HL-60 (cell line): ENCODE results near the gene TNNI2.
A peak's percentile ranks its signal among the peaks of the same experiment; 100 is the strongest.

Experiments used
- DNase-seq, 2 experiments: peaks; one replicate each; pipeline ENCODE4 v3.0.0-alpha.2; 2010 to 2020; ENCODE audit warnings: low read depth in 1 of 2, low spot score in 1 of 2
- H3K27ac ChIP-seq: fragments of 250-450 bp; sonication (Bioruptor Pico); replicated peaks from 2 replicates; pipeline ENCODE4 v1.5.1; 2020; ENCODE audit warnings: mild to moderate bottlenecking, moderate library complexity
- H3K27me3 ChIP-seq: fragments of 250-450 bp; sonication (Bioruptor Pico); 2 replicates; pipeline ENCODE4 v1.5.1; 2021; ENCODE audit warnings: mild to moderate bottlenecking, moderate library complexity; ENCODE audit not compliant: insufficient read depth, poor library complexity, severe bottlenecking
- H3K4me3 ChIP-seq: replicated peaks from 2 replicates; pipeline ENCODE4 v1.5.1; 2011; ENCODE audit warnings: mild to moderate bottlenecking, control low read depth, low read length; ENCODE audit not compliant: insufficient read depth
- CTCF ChIP-seq: IDR thresholded peaks from one replicate; pipeline ENCODE4 v1.5.1; 2011; ENCODE audit warnings: low read length, control low read depth, inconsistent platforms; ENCODE audit not compliant: insufficient read depth
- GABPA ChIP-seq: IDR thresholded peaks from 2 replicates; pipeline ENCODE4 v1.6.1; 2012; ENCODE audit warnings: low read depth
- POLR2AphosphoS5 ChIP-seq: IDR thresholded peaks from 2 replicates; pipeline ENCODE4 v1.6.1; 2012; ENCODE audit warnings: low read depth
- SPI1 ChIP-seq: IDR thresholded peaks from 2 replicates; pipeline ENCODE4 v1.6.1; 2012; ENCODE audit warnings: low read depth, mild to moderate bottlenecking, borderline replicate concordance
- TF ChIP-seq, protein P1 (sequence below): IDR thresholded peaks from 2 replicates; pipeline ENCODE4 v1.6.1; 2012; ENCODE audit warnings: low read depth; ENCODE audit not compliant: insufficient replicate concordance

TNNI2 gene

GRCh38 chr11:1848640-1849430, 10.1 kb downstream of the TNNI2 start:
- TF ChIP-seq, protein P1, sequence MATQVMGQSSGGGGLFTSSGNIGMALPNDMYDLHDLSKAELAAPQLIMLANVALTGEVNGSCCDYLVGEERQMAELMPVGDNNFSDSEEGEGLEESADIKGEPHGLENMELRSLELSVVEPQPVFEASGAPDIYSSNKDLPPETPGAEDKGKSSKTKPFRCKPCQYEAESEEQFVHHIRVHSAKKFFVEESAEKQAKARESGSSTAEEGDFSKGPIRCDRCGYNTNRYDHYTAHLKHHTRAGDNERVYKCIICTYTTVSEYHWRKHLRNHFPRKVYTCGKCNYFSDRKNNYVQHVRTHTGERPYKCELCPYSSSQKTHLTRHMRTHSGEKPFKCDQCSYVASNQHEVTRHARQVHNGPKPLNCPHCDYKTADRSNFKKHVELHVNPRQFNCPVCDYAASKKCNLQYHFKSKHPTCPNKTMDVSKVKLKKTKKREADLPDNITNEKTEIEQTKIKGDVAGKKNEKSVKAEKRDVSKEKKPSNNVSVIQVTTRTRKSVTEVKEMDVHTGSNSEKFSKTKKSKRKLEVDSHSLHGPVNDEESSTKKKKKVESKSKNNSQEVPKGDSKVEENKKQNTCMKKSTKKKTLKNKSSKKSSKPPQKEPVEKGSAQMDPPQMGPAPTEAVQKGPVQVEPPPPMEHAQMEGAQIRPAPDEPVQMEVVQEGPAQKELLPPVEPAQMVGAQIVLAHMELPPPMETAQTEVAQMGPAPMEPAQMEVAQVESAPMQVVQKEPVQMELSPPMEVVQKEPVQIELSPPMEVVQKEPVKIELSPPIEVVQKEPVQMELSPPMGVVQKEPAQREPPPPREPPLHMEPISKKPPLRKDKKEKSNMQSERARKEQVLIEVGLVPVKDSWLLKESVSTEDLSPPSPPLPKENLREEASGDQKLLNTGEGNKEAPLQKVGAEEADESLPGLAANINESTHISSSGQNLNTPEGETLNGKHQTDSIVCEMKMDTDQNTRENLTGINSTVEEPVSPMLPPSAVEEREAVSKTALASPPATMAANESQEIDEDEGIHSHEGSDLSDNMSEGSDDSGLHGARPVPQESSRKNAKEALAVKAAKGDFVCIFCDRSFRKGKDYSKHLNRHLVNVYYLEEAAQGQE, result no peak
- TF ChIP-seq POLR2AphosphoS5 (no peak), CTCF (no peak), SPI1 (no peak), GABPA (no peak)
- H3K27me3 ChIP-seq, result no peaks in the 10 kb centered on the region
- no peak for DNase-seq
- peak overlapping the region; percentile 98 for H3K27ac ChIP-seq
- H3K4me3 ChIP-seq, result no peak overlapping the region

- no peak for TF ChIP-seq SPI1
- TF ChIP-seq CTCF, result no peak
- TF ChIP-seq POLR2AphosphoS5, result no peak
- TF ChIP-seq, protein P1, result no peak
- no peak for TF ChIP-seq GABPA
- DNase-seq, result no peak
- Histone ChIP-seq H3K4me3 (no peak overlapping the region), H3K27me3 (no peaks in the 10 kb centered on the region), H3K27ac (peak overlapping the region; percentile 98)
Measured at GRCh38 chr11:1851468-1852180, 12.8 kb downstream of the TNNI2 start.

GRCh38 chr11:1852271-1852876, 13.6 kb downstream of the TNNI2 start:
- no peak for DNase-seq
- peak overlapping the region; percentile 60; the same call in 1 of the 2 replicates for H3K4me3 ChIP-seq
- H3K27me3 ChIP-seq, result no peaks in the 10 kb centered on the region
- peak overlapping the region; percentile 98 for H3K27ac ChIP-seq
- no peak for TF ChIP-seq CTCF
- TF ChIP-seq POLR2AphosphoS5, result no peak; the same call in 1 of the 2 replicates
- TF ChIP-seq GABPA, result no peak
- no peak for TF ChIP-seq SPI1
- TF ChIP-seq, protein P1, result no peak
